T-helper 2 cell treated with Interferon-gamma antibody and Interleukin-4, amounts not matched to agents 5 μg/mL and 100 μg/mL, for 36 hours (primary cell): Measurements from ENCODE around the gene MYADM.
"Not testable (repeated sequence)": the region's sequence is repeated elsewhere in the genome, so short reads cannot be mapped to it uniquely, and the experiment has no call there.

Experiments used
- DNase-seq: peaks from one replicate; pipeline ENCODE4 v3.0.0; 2021; ENCODE audit warnings: low spot score
- H3K27ac Mint-ChIP-seq: one replicate; pipeline ENCODE4 v1.8.0; 2021; ENCODE audit warnings: mild to moderate bottlenecking, mixed read lengths
- H3K27me3 Mint-ChIP-seq: one replicate; pipeline ENCODE4 v1.8.0; 2021; ENCODE audit warnings: low read depth, mixed read lengths
- H3K36me3 Mint-ChIP-seq: one replicate; pipeline ENCODE4 v1.8.0; 2021; ENCODE audit warnings: low read depth, mixed read lengths
- H3K4me1 Mint-ChIP-seq: one replicate; pipeline ENCODE4 v1.8.0; 2021; ENCODE audit warnings: low read depth, mixed read lengths
- H3K4me3 Mint-ChIP-seq: one replicate; pipeline ENCODE4 v1.8.0; 2022; ENCODE audit warnings: mild to moderate bottlenecking, moderate library complexity, mixed read lengths
- H3K9me3 Mint-ChIP-seq: one replicate; pipeline ENCODE4 v1.8.0; 2021; ENCODE audit warnings: mixed read lengths

The MYADM gene

GRCh38 chr19:53853707-53854106 lies 14.0 kb upstream of the MYADM start:
- Mint-ChIP-seq H3K4me1 (peaks cover 17% of the 10 kb centered on the region), H3K4me3 (no peak overlapping the region), H3K36me3 (no peaks in the 10 kb centered on the region), H3K27me3 (peaks cover 7% of the 10 kb centered on the region), H3K27ac (no peak overlapping the region), H3K9me3 (no peaks in the 10 kb centered on the region)
- DNase-seq: no peak

GRCh38 chr19:53864308-53864836 lies 3.3 kb upstream of the MYADM start:
- Mint-ChIP-seq H3K9me3 (no peaks in the 10 kb centered on the region), H3K27ac (no peak overlapping the region), H3K4me1 (peaks cover 18% of the 10 kb centered on the region), H3K36me3 (peaks cover 2% of the 10 kb centered on the region), H3K27me3 (no peaks in the 10 kb centered on the region), H3K4me3 (no peak overlapping the region)
- no peak for DNase-seq

GRCh38 chr19:53865523-53865917 lies 2.2 kb upstream of the MYADM start:
- H3K9me3 Mint-ChIP-seq: no peaks in the 10 kb centered on the region
- peaks cover 20% of the 10 kb centered on the region for H3K4me1 Mint-ChIP-seq
- no peaks in the 10 kb centered on the region for H3K27me3 Mint-ChIP-seq
- peaks cover 4% of the 10 kb centered on the region for H3K36me3 Mint-ChIP-seq
- DNase-seq: no peak
- H3K4me3 Mint-ChIP-seq: peak overlapping the region; percentile 84
- peak overlapping the region; percentile 98 for H3K27ac Mint-ChIP-seq

- DNase-seq: peak; percentile 69
- H3K9me3 Mint-ChIP-seq: no peaks in the 10 kb centered on the region
- H3K4me3 Mint-ChIP-seq: peak overlapping the region; percentile 99
- peaks cover 25% of the 10 kb centered on the region for H3K4me1 Mint-ChIP-seq
- H3K27me3 Mint-ChIP-seq: no peaks in the 10 kb centered on the region
- peak overlapping the region; percentile 98 for H3K27ac Mint-ChIP-seq
- peaks cover 9% of the 10 kb centered on the region for H3K36me3 Mint-ChIP-seq
These were observed 1.5 kb upstream of the MYADM start for GRCh38 chr19:53865918-53866864.

GRCh38 chr19:53866865-53867224 lies 838 bp upstream of the MYADM start:
- Mint-ChIP-seq H3K4me1 (peaks cover 30% of the 10 kb centered on the region), H3K36me3 (peaks cover 14% of the 10 kb centered on the region), H3K9me3 (no peaks in the 10 kb centered on the region), H3K4me3 (peak overlapping the region; percentile 99), H3K27ac (peak overlapping the region; percentile 98), H3K27me3 (no peaks in the 10 kb centered on the region)
- no peak for DNase-seq

GRCh38 chr19:53868091-53868891 lies 608 bp downstream of the MYADM start:
- H3K9me3 Mint-ChIP-seq: no peaks in the 10 kb centered on the region
- peak; percentile 52 for DNase-seq
- H3K36me3 Mint-ChIP-seq: peaks cover 19% of the 10 kb centered on the region
- H3K4me3 Mint-ChIP-seq: peak overlapping the region; percentile 99
- H3K27me3 Mint-ChIP-seq: no peaks in the 10 kb centered on the region
- peak overlapping the region; percentile 96 for H3K27ac Mint-ChIP-seq
- peaks cover 34% of the 10 kb centered on the region for H3K4me1 Mint-ChIP-seq

- peaks cover 28% of the 10 kb centered on the region for H3K36me3 Mint-ChIP-seq
- peak overlapping the region; percentile 99 for H3K4me3 Mint-ChIP-seq
- H3K27me3 Mint-ChIP-seq: no peaks in the 10 kb centered on the region
- peaks cover 42% of the 10 kb centered on the region for H3K4me1 Mint-ChIP-seq
- no peaks in the 10 kb centered on the region for H3K9me3 Mint-ChIP-seq
- H3K27ac Mint-ChIP-seq: peak overlapping the region; percentile 90
- DNase-seq: peak; percentile 93
These were observed 1.5 kb downstream of the MYADM start for GRCh38 chr19:53868892-53869804.

GRCh38 chr19:53869805-53870484 lies 2.3 kb downstream of the MYADM start:
- Mint-ChIP-seq H3K4me1 (peaks cover 50% of the 10 kb centered on the region), H3K4me3 (peak overlapping the region; percentile 99), H3K27ac (peak overlapping the region; percentile 90), H3K36me3 (peaks cover 36% of the 10 kb centered on the region)
- H3K27me3 Mint-ChIP-seq, DNase-seq, H3K9me3 Mint-ChIP-seq: not testable (repeated sequence)

GRCh38 chr19:53870485-53870844 lies 2.8 kb downstream of the MYADM start:
- Mint-ChIP-seq H3K9me3 (peaks cover 4% of the 10 kb centered on the region), H3K36me3 (peaks cover 39% of the 10 kb centered on the region)

GRCh38 chr19:53871454-53871853 lies 3.8 kb downstream of the MYADM start:
- Mint-ChIP-seq H3K4me1 (peaks cover 48% of the 10 kb centered on the region), H3K9me3 (peaks cover 4% of the 10 kb centered on the region), H3K36me3 (peaks cover 43% of the 10 kb centered on the region), H3K4me3 (peak overlapping the region; percentile 88), H3K27ac (peak overlapping the region; percentile 84), H3K27me3 (no peaks in the 10 kb centered on the region)
- no peak for DNase-seq

More at GRCh38 chr19:53870485-53870844, 2.8 kb downstream of the MYADM start:
- H3K4me3 Mint-ChIP-seq: peak overlapping the region; percentile 88
- H3K27me3 Mint-ChIP-seq: no peaks in the 10 kb centered on the region
- DNase-seq: no peak
- peaks cover 50% of the 10 kb centered on the region for H3K4me1 Mint-ChIP-seq
- peak overlapping the region; percentile 90 for H3K27ac Mint-ChIP-seq

- H3K4me3 Mint-ChIP-seq: peak overlapping the region; percentile 10
These were observed 5.1 kb downstream of the MYADM start for GRCh38 chr19:53872762-53873161.

GRCh38 chr19:53873773-53874605 lies 6.3 kb downstream of the MYADM start:
- peak overlapping the region; percentile 92 for H3K27ac Mint-ChIP-seq
- H3K9me3 Mint-ChIP-seq: peaks cover 4% of the 10 kb centered on the region
- peaks cover 49% of the 10 kb centered on the region for H3K4me1 Mint-ChIP-seq
- no peak for DNase-seq
- H3K27me3 Mint-ChIP-seq: no peaks in the 10 kb centered on the region
- peaks cover 48% of the 10 kb centered on the region for H3K36me3 Mint-ChIP-seq
- peak overlapping the region; percentile 79 for H3K4me3 Mint-ChIP-seq

More at GRCh38 chr19:53872762-53873161, 5.1 kb downstream of the MYADM start:
- peaks cover 52% of the 10 kb centered on the region for H3K4me1 Mint-ChIP-seq
- H3K9me3 Mint-ChIP-seq: peaks cover 4% of the 10 kb centered on the region
- no peak for DNase-seq
- H3K36me3 Mint-ChIP-seq: peaks cover 50% of the 10 kb centered on the region
- no peaks in the 10 kb centered on the region for H3K27me3 Mint-ChIP-seq
- peak overlapping the region; percentile 69 for H3K27ac Mint-ChIP-seq
